ENCODE measurements around the gene SRP68. TPM values are rescaled to one million over a fixed set of nuclear protein-coding genes. Genes with fewer than 3 reads are reported as not detected.

Gene SRP68
- total and polyA plus RNA-seq, 2 of the 4 experiments (the other 2 are of a cell fraction) = 47.1 to 82.6 TPM

DNA sequence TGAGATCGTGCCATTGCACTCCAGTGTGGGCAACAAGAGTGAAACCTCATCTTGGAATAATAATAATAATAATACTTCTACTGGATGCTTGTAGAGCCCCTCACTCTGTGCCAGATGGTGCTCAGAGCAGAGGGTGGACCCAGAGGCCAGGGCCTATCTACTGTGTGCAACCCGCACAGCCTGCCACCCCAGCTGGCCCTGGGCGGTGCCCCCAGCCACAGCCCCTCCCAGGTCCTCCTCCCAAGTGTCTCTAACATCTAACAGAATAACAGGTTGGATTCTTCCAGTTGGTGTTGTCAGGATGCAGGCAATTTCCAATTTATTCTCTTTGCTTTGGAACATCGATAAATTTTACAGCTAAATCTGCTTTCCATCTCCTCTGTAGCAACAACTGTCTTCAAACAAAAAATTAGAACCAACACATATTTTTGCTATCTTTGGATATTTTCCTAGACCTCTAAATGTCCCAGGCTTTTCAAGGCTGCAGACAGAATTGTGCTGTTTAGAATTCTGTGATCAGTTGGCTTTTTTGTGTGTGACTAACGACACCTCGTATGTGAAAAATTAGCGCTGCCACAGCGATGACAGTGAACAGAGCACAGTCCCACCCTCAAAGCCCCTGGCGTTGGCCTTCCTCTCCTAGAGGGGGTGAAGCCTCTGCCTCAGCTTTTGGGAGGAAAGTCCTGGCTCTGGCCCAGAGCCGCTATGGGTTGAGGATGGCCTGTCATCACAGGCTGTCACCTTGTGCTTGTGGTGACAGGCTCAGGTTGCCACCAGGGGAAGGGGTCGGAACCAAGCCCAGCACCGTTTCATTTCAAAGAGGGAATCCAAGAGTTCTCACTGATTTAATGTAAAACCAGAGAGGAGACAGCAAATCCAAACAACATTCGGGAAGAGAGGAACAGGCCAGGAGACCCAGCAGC, 37.6 kb downstream of the SRP68 start (continued):
- TF ChIP-seq, protein P1, sequence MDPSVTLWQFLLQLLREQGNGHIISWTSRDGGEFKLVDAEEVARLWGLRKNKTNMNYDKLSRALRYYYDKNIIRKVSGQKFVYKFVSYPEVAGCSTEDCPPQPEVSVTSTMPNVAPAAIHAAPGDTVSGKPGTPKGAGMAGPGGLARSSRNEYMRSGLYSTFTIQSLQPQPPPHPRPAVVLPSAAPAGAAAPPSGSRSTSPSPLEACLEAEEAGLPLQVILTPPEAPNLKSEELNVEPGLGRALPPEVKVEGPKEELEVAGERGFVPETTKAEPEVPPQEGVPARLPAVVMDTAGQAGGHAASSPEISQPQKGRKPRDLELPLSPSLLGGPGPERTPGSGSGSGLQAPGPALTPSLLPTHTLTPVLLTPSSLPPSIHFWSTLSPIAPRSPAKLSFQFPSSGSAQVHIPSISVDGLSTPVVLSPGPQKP (IDR thresholded peaks at IDR 0.05; ENCODE audit: borderline replicate concordance, low read depth, low read length) = no peak
- no peak for TF ChIP-seq NFE2L2 (IDR thresholded peaks at IDR 0.05; ENCODE audit: low read depth, low read length)
- no peak for TF ChIP-seq CEBPB (IDR thresholded peaks at IDR 0.05; ENCODE audit: low read depth, low read length)
- TF ChIP-seq FOS (IDR thresholded peaks at IDR 0.05; ENCODE audit: low read depth, low read length) = no peak

All from IMR-90 (cell line).